HAP-1 (cell line): Measurements from ENCODE around the gene CFAP45.

Source experiments
- DNase-seq, 2 experiments: peaks; one replicate each; pipeline ENCODE4 v3.0.0-alpha.2; 2016 to 2020; ENCODE audit warnings: low spot score in 2 of 2
- H3K27me3 ChIP-seq: fragments of 250-450 bp; sonication (Bioruptor Pico); 2 replicates; pipeline ENCODE4 v1.5.1; 2020; ENCODE audit warnings: low read depth, mild to moderate bottlenecking, moderate library complexity
- H3K36me3 ChIP-seq: fragments of 250-450 bp; sonication (Bioruptor Pico); replicated peaks from 2 replicates; pipeline ENCODE4 v1.5.1; 2020; ENCODE audit warnings: mild to moderate bottlenecking
- H3K4me1 ChIP-seq: fragments of 250-450 bp; sonication (Bioruptor Pico); 2 replicates; pipeline ENCODE4 v1.5.1; 2020; ENCODE audit warnings: mild to moderate bottlenecking
- H3K4me3 ChIP-seq: fragments of 250-450 bp; sonication (Bioruptor Pico); 2 replicates; pipeline ENCODE4 v1.5.1; 2020; ENCODE audit warnings: mild to moderate bottlenecking, moderate library complexity
- H3K9me3 ChIP-seq: fragments of 250-450 bp; sonication (Bioruptor Pico); 2 replicates; pipeline ENCODE4 v1.5.1; 2020; ENCODE audit warnings: mild to moderate bottlenecking, moderate library complexity
- in situ Hi-C: fragments of 300-500 bp; cut with MboI; formaldehyde crosslinking; loops from 3 replicates; pipeline ENCODE4 v1.14.3; 2020; ENCODE audit warnings: low sequenced_read_pairs, inconsistent platforms, mixed read lengths

The CFAP45 gene

DNA sequence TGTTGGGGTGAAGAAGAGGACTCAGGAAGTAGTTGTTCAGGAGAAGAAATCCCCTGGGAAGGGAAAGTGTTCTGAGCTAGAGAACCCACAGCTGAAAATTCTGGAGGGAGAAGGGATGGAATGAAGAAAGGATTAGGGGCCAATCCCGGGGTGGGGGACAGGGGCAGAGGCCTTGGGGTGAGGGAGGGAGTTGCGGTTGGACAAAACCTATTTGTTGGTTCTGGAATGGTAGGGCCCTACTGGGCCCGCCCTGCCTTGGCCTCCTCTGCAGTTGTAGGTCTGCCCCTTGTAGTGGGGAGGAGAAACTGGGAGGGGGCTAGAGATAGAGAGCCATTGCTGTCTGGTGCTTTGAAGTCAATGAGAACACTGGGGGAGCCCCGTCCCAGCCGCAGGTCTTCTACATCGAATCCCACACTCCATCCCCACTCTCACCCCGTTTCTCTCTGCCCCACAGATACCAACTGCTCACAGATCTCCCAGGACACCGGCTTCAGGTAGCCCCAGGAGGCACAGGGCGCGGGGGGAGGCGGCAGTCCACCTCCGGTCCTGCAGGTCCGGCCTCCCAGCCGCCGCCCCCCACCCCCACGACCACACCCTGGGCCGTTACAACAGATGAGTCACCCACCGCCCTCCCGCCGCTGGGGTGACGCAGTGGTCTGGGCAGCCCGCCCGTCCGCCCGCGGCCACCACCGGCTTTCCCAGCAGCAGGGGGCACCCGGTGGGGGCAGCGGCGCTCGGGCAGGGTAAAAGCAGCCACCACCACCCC is 24.2 kb upstream of the CFAP45 start:
- H3K4me1 ChIP-seq, result peaks cover 14% of the 10 kb centered on the region
- DNase-seq, result peak; percentile 19 to 79

GRCh38 chr1:159923203-159924024 is 23.4 kb upstream of the CFAP45 start:
- H3K36me3 ChIP-seq, result peaks cover 22% of the 10 kb centered on the region
- peaks cover 14% of the 10 kb centered on the region for H3K4me1 ChIP-seq
- in situ Hi-C loops, result no loop called here
- peak overlapping the region; percentile 82 for H3K4me3 ChIP-seq
- DNase-seq, result peak; percentile 71 to 92
- H3K27me3 ChIP-seq, result no peaks in the 10 kb centered on the region
- H3K9me3 ChIP-seq, result no peaks in the 10 kb centered on the region

More for the DNA sequence above, 24.2 kb upstream of the CFAP45 start:
- H3K4me3 ChIP-seq, result peak overlapping the region; percentile 82
- peaks cover 14% of the 10 kb centered on the region for H3K36me3 ChIP-seq
- H3K27me3 ChIP-seq, result no peaks in the 10 kb centered on the region
- H3K9me3 ChIP-seq, result no peaks in the 10 kb centered on the region
- in situ Hi-C loops, result no loop called here

GRCh38 chr1:159922511-159923202 is 22.7 kb upstream of the CFAP45 start:
- Histone ChIP-seq H3K4me1 (peaks cover 14% of the 10 kb centered on the region), H3K4me3 (peak overlapping the region; percentile 82), H3K36me3 (peaks cover 27% of the 10 kb centered on the region), H3K27me3 (no peaks in the 10 kb centered on the region), H3K9me3 (no peaks in the 10 kb centered on the region)
- no peak for DNase-seq
- in situ Hi-C loops, result no loop called here

GRCh38 chr1:159921700-159922504 is 21.9 kb upstream of the CFAP45 start:
- DNase-seq, result no peak
- peaks cover 15% of the 10 kb centered on the region for H3K4me1 ChIP-seq
- H3K36me3 ChIP-seq, result peaks cover 32% of the 10 kb centered on the region
- in situ Hi-C loops, result no loop called here
- no peak overlapping the region for H3K4me3 ChIP-seq
- no peaks in the 10 kb centered on the region for H3K9me3 ChIP-seq
- H3K27me3 ChIP-seq, result no peaks in the 10 kb centered on the region

GRCh38 chr1:159921251-159921650 is 21.3 kb upstream of the CFAP45 start:
- no peak for DNase-seq
- H3K4me1 ChIP-seq, result peaks cover 22% of the 10 kb centered on the region
- in situ Hi-C loops, result no loop called here
- peaks cover 36% of the 10 kb centered on the region for H3K36me3 ChIP-seq
- no peaks in the 10 kb centered on the region for H3K27me3 ChIP-seq
- no peak overlapping the region for H3K4me3 ChIP-seq
- H3K9me3 ChIP-seq, result no peaks in the 10 kb centered on the region

- Histone ChIP-seq H3K27me3 (no peaks in the 10 kb centered on the region), H3K4me1 (peaks cover 22% of the 10 kb centered on the region), H3K36me3 (peaks cover 36% of the 10 kb centered on the region), H3K9me3 (no peaks in the 10 kb centered on the region), H3K4me3 (no peak overlapping the region)
- in situ Hi-C loops, result no loop called here
- no peak for DNase-seq
Measured at GRCh38 chr1:159920651-159921050, 20.7 kb upstream of the CFAP45 start.

GRCh38 chr1:159920202-159920601 is 20.2 kb upstream of the CFAP45 start:
- peaks cover 36% of the 10 kb centered on the region for H3K36me3 ChIP-seq
- no peak for DNase-seq
- H3K9me3 ChIP-seq, result no peaks in the 10 kb centered on the region
- peaks cover 21% of the 10 kb centered on the region for H3K4me1 ChIP-seq
- no peak overlapping the region for H3K4me3 ChIP-seq
- in situ Hi-C loops, result no loop called here
- H3K27me3 ChIP-seq, result no peaks in the 10 kb centered on the region

DNA sequence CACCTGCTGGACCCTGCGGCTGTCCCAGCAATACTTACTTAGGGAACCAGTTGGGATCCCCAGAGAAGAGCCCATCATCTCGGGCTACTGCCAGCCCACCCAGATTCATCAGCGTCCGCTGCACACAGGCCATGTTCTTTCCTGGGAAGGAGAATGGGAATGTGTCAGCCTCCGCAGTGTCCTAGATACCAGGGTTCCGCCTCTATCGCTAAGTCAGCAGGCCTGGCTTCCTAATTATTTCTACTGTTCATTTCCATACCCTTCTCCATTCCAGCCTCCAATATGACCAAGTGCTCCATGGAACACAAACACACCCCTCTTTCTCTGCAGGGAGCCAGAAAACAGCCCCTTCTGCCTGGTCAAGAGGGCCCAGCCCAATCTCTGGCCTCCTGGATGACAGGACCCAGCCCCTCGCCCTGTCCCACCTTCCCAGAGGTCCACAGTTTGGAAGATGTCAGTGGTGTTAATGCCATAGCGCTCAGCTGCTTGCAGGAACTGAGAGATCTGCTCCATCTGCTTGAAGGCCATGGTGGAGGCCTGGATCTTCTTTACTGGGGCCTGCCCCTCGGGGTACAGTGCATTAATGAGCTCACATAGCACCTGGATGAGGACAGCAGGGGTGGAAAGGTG is 19.4 kb upstream of the CFAP45 start:
- Histone ChIP-seq H3K36me3 (peaks cover 36% of the 10 kb centered on the region), H3K4me1 (peaks cover 21% of the 10 kb centered on the region), H3K9me3 (no peaks in the 10 kb centered on the region), H3K4me3 (no peak overlapping the region), H3K27me3 (no peaks in the 10 kb centered on the region)
- no peak for DNase-seq
- in situ Hi-C loops, result no loop called here

- Histone ChIP-seq H3K4me1 (peaks cover 21% of the 10 kb centered on the region), H3K36me3 (peaks cover 36% of the 10 kb centered on the region)
- DNase-seq, result no peak
Measured at GRCh38 chr1:159918352-159919200, 18.6 kb upstream of the CFAP45 start.

GRCh38 chr1:159917533-159918351 is 17.8 kb upstream of the CFAP45 start:
- H3K4me1 ChIP-seq, result peaks cover 15% of the 10 kb centered on the region
- DNase-seq, result no peak
- in situ Hi-C loops, result no loop called here
- H3K27me3 ChIP-seq, result no peaks in the 10 kb centered on the region
- H3K4me3 ChIP-seq, result no peak overlapping the region
- peaks cover 36% of the 10 kb centered on the region for H3K36me3 ChIP-seq
- H3K9me3 ChIP-seq, result no peaks in the 10 kb centered on the region

More at GRCh38 chr1:159918352-159919200, 18.6 kb upstream of the CFAP45 start:
- no peaks in the 10 kb centered on the region for H3K9me3 ChIP-seq
- H3K4me3 ChIP-seq, result no peak overlapping the region
- no peaks in the 10 kb centered on the region for H3K27me3 ChIP-seq
- in situ Hi-C loops, result no loop called here

DNA sequence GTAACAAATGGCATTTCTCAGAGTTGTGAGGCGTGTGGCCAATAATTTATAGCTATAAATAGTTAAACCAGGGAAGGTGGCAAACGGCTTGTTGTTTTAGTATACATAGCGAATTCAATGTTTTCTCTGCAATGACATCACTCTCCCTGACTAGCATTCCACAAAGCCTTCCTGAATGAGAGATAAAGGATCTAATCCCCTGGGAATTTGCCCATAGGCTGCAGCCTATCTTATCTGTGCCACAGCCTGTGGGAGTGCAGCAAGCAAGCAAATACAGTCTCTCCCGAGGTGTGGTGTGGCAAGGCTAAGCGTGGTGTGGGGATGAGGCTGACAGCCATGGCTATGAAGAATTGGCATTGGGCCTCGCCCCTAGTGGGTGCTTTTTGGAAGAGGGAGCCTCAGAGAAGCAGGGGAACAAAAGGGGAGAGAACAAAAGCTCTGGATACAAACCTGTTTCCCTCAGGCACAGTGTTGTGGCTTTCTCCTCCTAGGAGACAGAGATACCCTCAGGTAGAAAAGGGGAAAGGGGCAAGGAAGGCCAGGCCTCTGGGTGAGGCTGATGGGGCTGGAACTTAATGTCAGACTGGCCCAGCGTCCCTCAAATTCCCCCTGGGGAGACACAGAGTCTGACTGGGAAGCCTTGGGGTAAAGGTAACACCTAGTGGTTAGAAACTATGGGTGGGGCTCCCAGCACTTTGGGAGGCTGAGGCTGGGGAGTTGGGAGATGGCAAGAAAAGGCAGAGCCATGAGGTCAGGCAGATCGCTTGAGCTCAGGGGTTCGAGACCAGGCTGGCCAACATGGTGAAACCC is 16.5 kb upstream of the CFAP45 start:
- H3K27me3 ChIP-seq, result no peaks in the 10 kb centered on the region
- H3K4me3 ChIP-seq, result no peak overlapping the region
- H3K36me3 ChIP-seq, result peaks cover 36% of the 10 kb centered on the region
- DNase-seq, result peak; percentile 72 to 77
- H3K9me3 ChIP-seq, result no peaks in the 10 kb centered on the region
- in situ Hi-C loops, result no loop called here
- H3K4me1 ChIP-seq, result peaks cover 14% of the 10 kb centered on the region
